Kidney (tissue), 14 donors: Measurements from ENCODE around the gene SCNN1B. TPM values are rescaled to one million over a fixed set of nuclear protein-coding genes. Genes with fewer than 3 reads are reported as not detected.
"Not testable (repeated sequence)": the region's sequence is repeated elsewhere in the genome, so short reads cannot be mapped to it uniquely, and the experiment has no call there.

ENCODE experiments used
- DNase-seq, 5 donors: peaks; one replicate each; pipeline ENCODE4 v3.0.0-alpha.2; 2013 to 2020
- FAIRE-seq: peaks from 2 replicates; lab custom pipeline; 2012; peaks lifted over from hg19 to GRCh38; lab: Jason Lieb, UNC
- H3K27ac ChIP-seq, 2 donors: one replicate each; pipeline ENCODE4 v1.7.0; 2013; ENCODE audit warnings: low read depth in 2 of 2, low read length in 2 of 2, inconsistent platforms in 1 of 2
- H3K27me3 ChIP-seq: one replicate; pipeline ENCODE4 v1.7.1; 2013; ENCODE audit warnings: low read length, inconsistent platforms; ENCODE audit not compliant: control insufficient read depth, insufficient read depth
- H3K36me3 ChIP-seq, 3 donors: one replicate each; pipeline versions ENCODE4 v1.7.0 to v1.7.1; 2013; ENCODE audit warnings: low read length in 3 of 3, control low read depth in 1 of 3, inconsistent platforms in 1 of 3; ENCODE audit not compliant: insufficient read depth in 3 of 3, control insufficient read depth in 2 of 3
- H3K4me1 ChIP-seq, 3 donors: one replicate each; pipeline versions ENCODE4 v1.7.0 to v1.7.1; 2013; ENCODE audit warnings: low read length in 3 of 3, inconsistent platforms in 1 of 3, low read depth in 1 of 3; ENCODE audit not compliant: control insufficient read depth in 2 of 3, insufficient read depth in 2 of 3
- H3K4me3 ChIP-seq, 3 donors: one replicate each; pipeline versions ENCODE4 v1.7.0 to v1.8.1; 2013; ENCODE audit warnings: low read length in 3 of 3, control low read depth in 1 of 3, inconsistent platforms in 1 of 3
- H3K9ac ChIP-seq, 3 donors: one replicate each; pipeline versions ENCODE4 v1.7.0 to v1.7.1; 2013; ENCODE audit warnings: low read length in 3 of 3, control low read depth in 1 of 3, inconsistent platforms in 1 of 3
- H3K9me3 ChIP-seq, 3 donors: one replicate each; pipeline versions ENCODE4 v1.7.0 to v1.7.1; 2013; ENCODE audit warnings: low read length in 3 of 3, control low read depth in 1 of 3, inconsistent platforms in 1 of 3; ENCODE audit not compliant: control insufficient read depth in 2 of 3, insufficient read depth in 1 of 3
- intact Hi-C: fragments of 100-400 bp; cut with DNase I; formaldehyde crosslinking; loops from one replicate; pipeline ENCODE4 v1.11.1; 2022
- polyA plus RNA-seq: library from polyadenylated mRNA; stranded (reverse); fragments of 350-450 nt; fragmentation: Illumina TruSeq; extraction: RNeasy Lipid Tissue Mini Kit (QIAGEN cat#74804); gene quantifications from one replicate; pipeline ENCODE4 v1.2.3, GENCODE V29; 2014; ENCODE audit warnings: low read depth, low replicate concordance; ENCODE audit not compliant: insufficient read depth
- total RNA-seq: library from RNA; stranded (reverse); fragmentation: NEBNext Ultra II Directional; extraction: Animal tissue kit (Norgen Biotek cat#: 25700); gene quantifications from one replicate; pipeline ENCODE4 v1.2.1, GENCODE V29; 2021
- TF ChIP-seq, protein P1 (sequence below): IDR thresholded peaks from 3 replicates; pipeline ENCODE4 v1.5.1; 2012; ENCODE audit warnings: mild to moderate bottlenecking, moderate library complexity, borderline replicate concordance; ENCODE audit not compliant: insufficient read depth; ENCODE audit errors: extremely low read depth
- donor health status: control.
- donor health status: control.
- donor health status: control.
- donor health status: control.
- donor health status: control.
- donor health status: DM: yes; HTN: yes; CAD: no.
- donor health status: Normal renal cell carcinoma (clear cell type).

Gene SCNN1B
- total and polyA plus RNA-seq, 2 donors from 2014 or later = 7.8 to 62.9 TPM

DNA sequence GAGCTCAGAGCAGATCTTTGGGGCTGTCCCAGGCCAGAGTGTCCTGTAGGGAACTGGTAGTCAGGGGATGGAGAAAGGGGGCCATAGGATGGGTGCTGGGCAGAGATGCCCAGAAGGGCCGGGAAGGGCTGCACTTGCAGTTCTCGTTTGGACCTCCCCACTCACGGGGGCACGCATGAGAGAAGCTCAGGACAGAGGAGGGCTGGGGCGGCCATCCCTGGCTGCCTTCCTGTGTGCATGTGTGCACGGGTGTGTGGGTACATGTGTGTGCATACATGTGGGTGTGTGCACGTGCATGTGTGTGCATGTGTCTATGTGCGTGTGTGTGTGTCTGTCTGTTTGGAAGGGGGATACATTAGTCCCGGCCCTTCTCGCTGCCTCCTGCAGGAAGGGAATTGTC lies 77.6 kb downstream of the SCNN1B start:
- DNase-seq = peak in 1 of 5 donors; percentile 43
- TF ChIP-seq, protein P1, sequence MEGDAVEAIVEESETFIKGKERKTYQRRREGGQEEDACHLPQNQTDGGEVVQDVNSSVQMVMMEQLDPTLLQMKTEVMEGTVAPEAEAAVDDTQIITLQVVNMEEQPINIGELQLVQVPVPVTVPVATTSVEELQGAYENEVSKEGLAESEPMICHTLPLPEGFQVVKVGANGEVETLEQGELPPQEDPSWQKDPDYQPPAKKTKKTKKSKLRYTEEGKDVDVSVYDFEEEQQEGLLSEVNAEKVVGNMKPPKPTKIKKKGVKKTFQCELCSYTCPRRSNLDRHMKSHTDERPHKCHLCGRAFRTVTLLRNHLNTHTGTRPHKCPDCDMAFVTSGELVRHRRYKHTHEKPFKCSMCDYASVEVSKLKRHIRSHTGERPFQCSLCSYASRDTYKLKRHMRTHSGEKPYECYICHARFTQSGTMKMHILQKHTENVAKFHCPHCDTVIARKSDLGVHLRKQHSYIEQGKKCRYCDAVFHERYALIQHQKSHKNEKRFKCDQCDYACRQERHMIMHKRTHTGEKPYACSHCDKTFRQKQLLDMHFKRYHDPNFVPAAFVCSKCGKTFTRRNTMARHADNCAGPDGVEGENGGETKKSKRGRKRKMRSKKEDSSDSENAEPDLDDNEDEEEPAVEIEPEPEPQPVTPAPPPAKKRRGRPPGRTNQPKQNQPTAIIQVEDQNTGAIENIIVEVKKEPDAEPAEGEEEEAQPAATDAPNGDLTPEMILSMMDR = no peak
- intact Hi-C loops = no loop called here
- no peak overlapping the region for H3K9ac ChIP-seq
- no peaks in the 10 kb centered on the region for H3K36me3 ChIP-seq
- H3K4me1 ChIP-seq = no peaks in the 10 kb centered on the region
- no peak for FAIRE-seq
- no peaks in the 10 kb centered on the region for H3K27me3 ChIP-seq
- H3K9me3 ChIP-seq = no peaks in the 10 kb centered on the region
- no peak overlapping the region for H3K4me3 ChIP-seq
- H3K27ac ChIP-seq = no peak overlapping the region

DNA sequence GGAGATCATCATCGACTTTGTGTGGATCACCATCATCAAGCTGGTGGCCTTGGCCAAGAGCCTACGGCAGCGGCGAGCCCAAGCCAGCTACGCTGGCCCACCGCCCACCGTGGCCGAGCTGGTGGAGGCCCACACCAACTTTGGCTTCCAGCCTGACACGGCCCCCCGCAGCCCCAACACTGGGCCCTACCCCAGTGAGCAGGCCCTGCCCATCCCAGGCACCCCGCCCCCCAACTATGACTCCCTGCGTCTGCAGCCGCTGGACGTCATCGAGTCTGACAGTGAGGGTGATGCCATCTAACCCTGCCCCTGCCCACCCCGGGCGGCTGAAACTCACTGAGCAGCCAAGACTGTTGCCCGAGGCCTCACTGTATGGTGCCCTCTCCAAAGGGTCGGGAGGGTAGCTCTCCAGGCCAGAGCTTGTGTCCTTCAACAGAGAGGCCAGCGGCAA lies 78.4 kb downstream of the SCNN1B start:
- no peak overlapping the region for H3K27ac ChIP-seq
- H3K27me3 ChIP-seq = no peaks in the 10 kb centered on the region
- no peaks in the 10 kb centered on the region for H3K9me3 ChIP-seq
- intact Hi-C loops = no loop called here
- DNase-seq = peak in 1 of 5 donors; percentile 70
- no peaks in the 10 kb centered on the region for H3K4me1 ChIP-seq
- TF ChIP-seq, protein P1 = no peak
- H3K9ac ChIP-seq = no peak overlapping the region
- no peak for FAIRE-seq
- no peak overlapping the region for H3K4me3 ChIP-seq
- H3K36me3 ChIP-seq = no peaks in the 10 kb centered on the region

DNA sequence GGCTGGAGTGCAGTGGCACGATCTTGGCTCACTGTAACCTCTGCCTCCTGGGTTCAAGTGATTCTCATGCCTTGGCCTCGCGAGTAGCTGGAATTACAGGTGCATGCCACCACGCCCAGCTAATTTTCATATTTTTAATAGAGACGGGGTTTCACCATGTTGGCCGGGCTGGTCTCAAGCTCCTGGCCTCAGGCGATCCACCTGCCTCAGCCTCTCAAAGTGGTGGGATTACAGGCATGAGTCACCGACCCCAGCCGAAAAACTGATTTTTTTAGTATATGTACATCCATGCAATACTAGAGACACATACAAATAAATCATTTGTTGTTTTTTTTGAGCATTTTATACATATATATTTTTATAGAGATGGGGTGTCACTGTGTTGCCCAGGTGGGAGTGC lies 79.6 kb downstream of the SCNN1B start:
- intact Hi-C loops, H3K9me3 ChIP-seq, FAIRE-seq, H3K27me3 ChIP-seq, H3K4me1 ChIP-seq, H3K4me3 ChIP-seq, H3K27ac ChIP-seq, H3K9ac ChIP-seq, H3K36me3 ChIP-seq: not testable (repeated sequence)
- DNase-seq = peak in 1 of 5 donors; percentile 22

DNA sequence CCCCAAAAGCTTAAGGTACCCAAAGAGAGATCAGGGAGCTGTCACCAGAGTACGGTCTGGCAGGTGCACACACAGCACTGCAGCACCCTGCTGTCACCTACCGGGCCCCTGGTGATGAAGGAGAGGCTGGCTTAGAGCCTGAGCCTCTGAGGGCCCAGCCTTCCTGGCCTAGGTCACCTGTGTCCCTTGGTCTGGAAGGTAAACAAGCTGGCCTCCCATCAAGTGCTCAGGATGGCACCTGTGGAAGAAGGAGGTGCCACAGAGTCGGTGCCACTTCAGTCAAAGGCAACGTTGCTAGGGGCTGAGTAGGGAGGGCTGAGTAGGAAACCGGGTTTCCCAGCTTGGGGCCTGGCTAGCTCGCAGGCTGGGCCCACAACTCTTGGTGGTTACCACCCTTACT lies 80.2 kb downstream of the SCNN1B start:
- FAIRE-seq = no peak
- intact Hi-C loops = no loop called here

More for the DNA sequence above, 80.2 kb downstream of the SCNN1B start:
- Histone ChIP-seq H3K27me3 (no peaks in the 10 kb centered on the region), H3K9me3 (no peaks in the 10 kb centered on the region), H3K4me1 (no peaks in the 10 kb centered on the region), H3K27ac (no peak overlapping the region), H3K9ac (no peak overlapping the region), H3K36me3 (no peaks in the 10 kb centered on the region), H3K4me3 (no peak overlapping the region)
- TF ChIP-seq, protein P1 = no peak
- peak in 1 of 5 donors; percentile 53 for DNase-seq
